GM18909 (cell line): ENCODE results near the gene NQO2.
A peak's percentile ranks its signal among the peaks of the same experiment; 100 is the strongest.

Experiments used
- ATAC-seq: cut with Tn5 transposase; IDR thresholded peaks from one replicate; pipeline ENCODE4 v1.9.1; 2021; ENCODE audit warnings: mild to moderate bottlenecking; ENCODE audit not compliant: unreplicated experiment, poor library complexity

Gene NQO2

GRCh38 chr6:3063733-3064700, 64.3 kb downstream of the NQO2 start:
- peak; percentile 68 for ATAC-seq

DNA sequence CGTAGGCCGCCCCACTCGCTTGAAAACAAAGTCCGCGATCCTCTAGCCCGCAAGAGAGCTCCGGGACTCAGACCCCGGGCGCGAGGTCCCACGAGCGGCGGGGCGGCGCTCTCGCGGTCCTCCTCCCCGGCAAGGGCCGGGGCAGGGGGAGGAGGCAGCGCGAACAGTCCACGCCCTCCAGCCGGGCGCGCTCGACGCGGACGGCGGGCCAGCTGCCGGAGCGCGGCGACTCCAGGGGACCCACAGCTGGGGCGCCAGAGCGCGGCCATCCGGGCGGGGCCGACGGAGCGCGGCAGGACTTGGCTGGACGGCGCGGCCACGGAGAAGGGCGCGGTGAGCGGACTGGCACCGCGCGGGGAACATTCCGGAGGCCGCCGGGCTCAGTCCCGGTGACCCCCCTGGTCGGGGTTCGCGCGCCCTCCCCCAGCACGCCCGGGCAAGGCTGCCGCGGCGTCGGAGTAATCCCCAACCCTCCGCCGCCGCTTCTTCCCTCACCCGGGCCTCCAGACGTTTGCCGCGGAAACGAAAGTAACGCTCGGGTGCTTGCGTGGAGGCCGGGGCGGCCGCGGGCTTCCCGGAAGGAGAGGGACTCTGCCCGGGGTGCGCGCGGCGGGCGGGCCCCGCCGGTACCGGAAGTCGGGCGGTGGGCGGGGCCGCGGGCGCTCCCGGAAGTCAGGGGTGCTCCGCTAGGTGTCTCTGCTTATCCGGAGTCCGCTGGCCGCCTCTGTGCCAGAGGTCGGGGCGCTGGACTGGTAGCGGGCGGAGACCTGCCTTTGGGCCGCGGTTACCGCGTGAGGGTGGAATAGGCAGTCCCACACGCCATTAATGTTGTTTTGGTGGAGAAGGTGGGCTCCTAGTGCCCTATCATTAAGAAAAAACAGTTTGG, 68.9 kb downstream of the NQO2 start, which contains the start of gene RIPK1:
RIPK1 (plus strand) TSS at position 166 of the 886 bp plus-strand sequence. CDS start 8,330 bp downstream, outside the sequence.
- ATAC-seq: peak; percentile 90
